ENCODE results near the gene ARHGAP22. TPM values are rescaled to one million over a fixed set of nuclear protein-coding genes. Genes with fewer than 3 reads are reported as not detected.

The ARHGAP22 gene
- total and polyA plus RNA-seq, 2 of the 4 experiments (the other 2 are of a cell fraction), result 28.3 to 30.2 TPM

DNA sequence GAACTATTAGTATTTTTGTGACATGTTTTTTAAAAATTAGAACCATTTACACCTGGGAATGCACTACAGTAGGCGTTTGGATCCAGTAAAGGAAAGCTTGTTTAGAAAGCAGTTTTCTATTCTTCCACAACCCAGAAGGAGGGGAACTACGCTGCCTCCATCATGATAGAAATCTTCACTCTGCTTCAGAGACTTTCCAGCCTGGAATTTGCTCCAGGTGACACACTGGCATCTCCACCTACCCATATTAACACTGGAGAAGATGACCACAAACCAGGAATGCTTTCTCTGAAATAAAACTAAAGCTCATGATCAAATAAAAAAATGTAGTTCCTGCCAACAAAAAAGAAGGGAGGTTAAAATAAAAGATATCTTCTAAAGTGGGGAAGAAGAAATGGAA, 66.3 kb downstream of the ARHGAP22 start (continued):
- TF ChIP-seq BHLHE40 (IDR thresholded peaks at IDR 0.05; ENCODE audit: low read depth, low read length), result no peak
- no peak for TF ChIP-seq MAZ (IDR thresholded peaks at IDR 0.05; ENCODE audit: borderline replicate concordance, low read depth, low read length)

DNA sequence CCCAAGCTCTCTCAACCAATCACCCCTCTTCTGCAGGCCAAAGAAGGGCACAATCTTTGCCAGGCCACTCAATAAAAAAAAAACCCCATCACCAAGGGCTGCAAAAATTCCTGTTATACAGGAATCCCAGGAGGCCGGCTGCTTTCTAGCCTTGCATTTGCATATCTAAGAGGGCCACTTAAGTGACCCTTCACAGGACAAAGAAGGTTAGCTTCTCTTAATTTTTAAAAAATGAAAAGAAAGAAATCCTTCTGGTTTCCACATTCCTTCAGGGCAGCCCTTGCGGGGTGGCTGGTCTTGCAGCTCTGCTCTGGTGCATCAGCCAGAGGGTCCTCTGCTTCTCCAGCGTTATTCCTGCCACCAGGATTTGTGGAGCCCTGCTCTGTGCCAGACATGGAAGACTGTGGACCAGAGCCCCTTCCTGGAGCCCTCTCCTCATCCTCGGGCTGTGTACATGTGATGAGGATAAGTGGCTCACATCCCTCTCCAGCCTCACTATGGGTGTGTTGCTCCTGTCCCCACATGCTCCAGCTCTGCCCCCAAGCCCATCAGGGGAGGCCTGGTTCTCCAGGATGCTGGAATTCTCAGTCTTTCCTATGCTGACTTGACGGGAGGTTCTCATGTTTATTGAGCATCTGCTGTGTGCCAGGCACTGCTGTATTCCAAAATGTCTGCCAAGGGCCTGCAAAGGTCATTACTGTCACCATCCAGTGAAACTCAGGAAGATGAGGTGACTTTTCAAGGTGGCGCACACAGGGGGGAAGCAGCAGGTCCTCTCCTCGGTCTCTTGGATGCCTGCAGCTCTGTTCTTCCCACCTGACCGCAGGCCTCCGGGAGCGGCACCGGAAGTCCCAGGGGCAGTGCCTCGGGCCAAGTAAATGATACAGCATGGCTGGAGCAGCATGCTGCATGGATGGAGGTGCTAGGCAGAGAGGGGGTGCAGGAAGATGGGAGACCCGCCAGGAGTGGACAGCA, 67.7 kb downstream of the ARHGAP22 start:
- ChIA-PET CTCF (interaction anchor here (1.7 kb wide), 1 partner anchor 119 kb away, joined by 10 read pairs; no protein-coding TSS in a partner anchor), POLR2A (ENCODE audit: unreplicated experiment) (no interaction called here)
- H3K23ac ChIP-seq (ENCODE audit: low read depth, low read length), result no peak overlapping the region
- intact Hi-C loops (cut with micrococcal nuclease) (no loop called here), in situ Hi-C loops (cut with MboI; ENCODE audit: low sequenced_read_pairs) (no loop called here), dilution Hi-C loops (cut with HindIII; ENCODE audit: low sequenced_read_pairs, unreplicated experiment) (no loop called here)
- no peak overlapping the region for H2BK120ac ChIP-seq (ENCODE audit: low read depth, low read length)
- peaks cover 14% of the 10 kb centered on the region for H3K9me1 ChIP-seq (ENCODE audit: insufficient read depth, low read length)
- 0 out of 2 replicates have a peak, but pooled peaks cover 6% of the 10 kb centered on the region for H4K20me1 ChIP-seq (ENCODE audit: insufficient read depth, low read length)
- no peak overlapping the region for H4K91ac ChIP-seq (ENCODE audit: insufficient read depth, low read depth, low read length)
- no peaks in the 10 kb centered on the region for H3K27me3 ChIP-seq (ENCODE audit: control insufficient read depth, insufficient read depth, low read length)
- H3K14ac ChIP-seq (replicated peaks; ENCODE audit: low read depth, low read length), result no peak overlapping the region
- H2BK15ac ChIP-seq (ENCODE audit: low read depth, low read length), result no peak overlapping the region
- no peak overlapping the region for H3K4me3 ChIP-seq (ENCODE audit: insufficient read depth, low read depth, low read length)
- no peak overlapping the region for H2AK5ac ChIP-seq (ENCODE audit: low read depth, low read length)
- WGBS, 2 experiments (ENCODE audit: extremely low coverage in 2 of 2, insufficient read length in 1 of 2), result 96% methylated on average over 10 of the region's 13 CpGs; no CpG with 5 or more reads in 1 of the 2 experiments
- H3K79me1 ChIP-seq (ENCODE audit: low read depth in 1 of 2, low read length in 2 of 2), result peaks cover 6 to 70% of the 10 kb centered on the region in 2 experiments; a peak in 3 of 4 replicates
- H4K8ac ChIP-seq (ENCODE audit: low read depth in 2 of 2, low read length in 2 of 2), result no peak overlapping the region
- BruUV-seq (replicated peaks), result no TSS peak
- no peak overlapping the region for H2BK20ac ChIP-seq (ENCODE audit: low read depth, low read length)
- no peak overlapping the region for H2BK5ac ChIP-seq (ENCODE audit: low read depth, low read length, poor library complexity, severe bottlenecking)
- no peak overlapping the region for H3K4me2 ChIP-seq (ENCODE audit: low read depth, low read length)
- H3K56ac ChIP-seq (ENCODE audit: extremely low read depth, insufficient read depth, low read length), result no peak overlapping the region
- ATAC-seq (ENCODE audit: low read depth) (no peak), DNase-seq (no peak)
- H4K5ac ChIP-seq (ENCODE audit: low read depth, low read length), result no peak overlapping the region
- H3K4me1 ChIP-seq (ENCODE audit: control insufficient read depth, insufficient read depth, low read length), result peaks cover 4% of the 10 kb centered on the region; the same call in 1 of the 2 replicates
- no peak overlapping the region for H3K9ac ChIP-seq (ENCODE audit: low read depth, low read length)
- H3K9me3 ChIP-seq (ENCODE audit: control insufficient read depth, insufficient read depth, low read length), result no peaks in the 10 kb centered on the region
- no peak overlapping the region for H2AFZ ChIP-seq (replicated peaks; ENCODE audit: low read length, poor library complexity)
- H2AK9ac ChIP-seq (replicated peaks; ENCODE audit: low read depth, low read length, poor library complexity), result no peak overlapping the region
- H3K4ac ChIP-seq (ENCODE audit: low read depth, low read length), result no peak overlapping the region
- H3K27ac ChIP-seq (ENCODE audit: insufficient read depth, low read length), result no peak overlapping the region
- H3K36me3 ChIP-seq (ENCODE audit: control insufficient read depth, insufficient read depth, low read length), result peaks cover 5% of the 10 kb centered on the region; the same call in 1 of the 2 replicates
- no peak overlapping the region for H3K18ac ChIP-seq (ENCODE audit: low read depth, low read length)
- TF ChIP-seq SMC3 (IDR thresholded peaks at IDR 0.05; ENCODE audit: low read depth, low read length) (no peak), MAFK (IDR thresholded peaks at IDR 0.05; ENCODE audit: low read depth, low read length) (no peak), BHLHE40 (IDR thresholded peaks at IDR 0.05; ENCODE audit: low read depth, low read length) (no peak), RCOR1 (IDR thresholded peaks at IDR 0.05; ENCODE audit: insufficient replicate concordance, low read length) (no peak), NFE2L2 (IDR thresholded peaks at IDR 0.05; ENCODE audit: low read depth, low read length) (no peak), MAZ (IDR thresholded peaks at IDR 0.05; ENCODE audit: borderline replicate concordance, low read depth, low read length) (no peak), POLR2A (IDR thresholded peaks at IDR 0.05; ENCODE audit: low read depth, low read length) (no peak), MXI1 (IDR thresholded peaks at IDR 0.05; ENCODE audit: borderline replicate concordance, low read depth, low read length) (no peak), RAD21 (IDR thresholded peaks at IDR 0.05; ENCODE audit: low read length) (no peak), CEBPB (IDR thresholded peaks at IDR 0.05; ENCODE audit: low read depth, low read length) (no peak), FOS (IDR thresholded peaks at IDR 0.05; ENCODE audit: low read depth, low read length) (no peak)
- TF ChIP-seq, protein P1, sequence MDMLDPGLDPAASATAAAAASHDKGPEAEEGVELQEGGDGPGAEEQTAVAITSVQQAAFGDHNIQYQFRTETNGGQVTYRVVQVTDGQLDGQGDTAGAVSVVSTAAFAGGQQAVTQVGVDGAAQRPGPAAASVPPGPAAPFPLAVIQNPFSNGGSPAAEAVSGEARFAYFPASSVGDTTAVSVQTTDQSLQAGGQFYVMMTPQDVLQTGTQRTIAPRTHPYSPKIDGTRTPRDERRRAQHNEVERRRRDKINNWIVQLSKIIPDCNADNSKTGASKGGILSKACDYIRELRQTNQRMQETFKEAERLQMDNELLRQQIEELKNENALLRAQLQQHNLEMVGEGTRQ (IDR thresholded peaks at IDR 0.05; ENCODE audit: low read depth, low read length), result no peak
- TF ChIP-seq, protein P2, sequence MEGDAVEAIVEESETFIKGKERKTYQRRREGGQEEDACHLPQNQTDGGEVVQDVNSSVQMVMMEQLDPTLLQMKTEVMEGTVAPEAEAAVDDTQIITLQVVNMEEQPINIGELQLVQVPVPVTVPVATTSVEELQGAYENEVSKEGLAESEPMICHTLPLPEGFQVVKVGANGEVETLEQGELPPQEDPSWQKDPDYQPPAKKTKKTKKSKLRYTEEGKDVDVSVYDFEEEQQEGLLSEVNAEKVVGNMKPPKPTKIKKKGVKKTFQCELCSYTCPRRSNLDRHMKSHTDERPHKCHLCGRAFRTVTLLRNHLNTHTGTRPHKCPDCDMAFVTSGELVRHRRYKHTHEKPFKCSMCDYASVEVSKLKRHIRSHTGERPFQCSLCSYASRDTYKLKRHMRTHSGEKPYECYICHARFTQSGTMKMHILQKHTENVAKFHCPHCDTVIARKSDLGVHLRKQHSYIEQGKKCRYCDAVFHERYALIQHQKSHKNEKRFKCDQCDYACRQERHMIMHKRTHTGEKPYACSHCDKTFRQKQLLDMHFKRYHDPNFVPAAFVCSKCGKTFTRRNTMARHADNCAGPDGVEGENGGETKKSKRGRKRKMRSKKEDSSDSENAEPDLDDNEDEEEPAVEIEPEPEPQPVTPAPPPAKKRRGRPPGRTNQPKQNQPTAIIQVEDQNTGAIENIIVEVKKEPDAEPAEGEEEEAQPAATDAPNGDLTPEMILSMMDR (conservative IDR thresholded peaks at IDR 0.05; ENCODE audit: low read depth, low read length), result no peak

All from IMR-90 (cell line).